Superior temporal gyrus (tissue), 1 donor: ENCODE data around the gene MMP17.
"Not testable (repeated sequence)": the region's sequence is repeated elsewhere in the genome, so short reads cannot be mapped to it uniquely, and the experiment has no call there.

Source experiments
- DNase-seq: peaks from one replicate; pipeline ENCODE4 v3.0.0-alpha.2; 2016; ENCODE audit errors: extremely low spot score

Gene MMP17

DNA sequence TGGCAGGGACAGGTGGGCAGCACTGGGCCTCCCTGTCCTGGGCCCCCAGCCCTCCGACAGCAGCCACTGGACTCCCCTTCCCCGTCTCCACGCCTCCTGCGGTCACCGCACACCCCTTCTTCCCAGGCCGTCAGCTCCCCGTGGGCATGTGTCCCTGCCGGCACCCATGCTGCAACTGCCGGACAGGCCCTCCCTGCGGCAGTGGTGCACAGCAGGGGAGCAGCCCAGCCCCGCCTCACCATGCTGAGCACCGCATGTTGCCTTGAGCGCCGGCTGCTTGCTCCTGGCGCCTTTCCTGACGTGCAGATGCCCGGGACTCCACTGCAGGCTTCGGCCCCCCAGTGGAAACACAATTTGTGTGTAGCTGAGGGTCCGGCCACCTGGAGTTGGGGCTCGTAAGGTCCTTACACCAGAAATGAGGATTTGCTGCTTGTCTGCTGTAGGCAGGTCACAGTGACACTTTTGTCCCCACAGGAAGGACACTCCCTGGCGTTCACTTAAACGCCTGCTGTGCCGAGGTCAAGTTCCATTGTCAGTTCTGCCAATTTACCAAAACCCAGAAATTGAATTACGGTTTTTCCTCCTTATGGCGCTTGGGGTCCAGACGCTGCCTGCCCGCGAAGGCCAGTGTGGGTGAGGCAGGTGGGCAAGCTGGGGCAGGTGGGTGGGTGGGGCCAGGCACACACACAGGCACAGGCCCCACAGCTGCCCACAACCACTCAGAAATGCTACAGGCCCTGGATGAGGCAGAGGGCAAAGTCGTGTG lies 28.2 kb upstream of the MMP17 start:
- no peak for DNase-seq

DNA sequence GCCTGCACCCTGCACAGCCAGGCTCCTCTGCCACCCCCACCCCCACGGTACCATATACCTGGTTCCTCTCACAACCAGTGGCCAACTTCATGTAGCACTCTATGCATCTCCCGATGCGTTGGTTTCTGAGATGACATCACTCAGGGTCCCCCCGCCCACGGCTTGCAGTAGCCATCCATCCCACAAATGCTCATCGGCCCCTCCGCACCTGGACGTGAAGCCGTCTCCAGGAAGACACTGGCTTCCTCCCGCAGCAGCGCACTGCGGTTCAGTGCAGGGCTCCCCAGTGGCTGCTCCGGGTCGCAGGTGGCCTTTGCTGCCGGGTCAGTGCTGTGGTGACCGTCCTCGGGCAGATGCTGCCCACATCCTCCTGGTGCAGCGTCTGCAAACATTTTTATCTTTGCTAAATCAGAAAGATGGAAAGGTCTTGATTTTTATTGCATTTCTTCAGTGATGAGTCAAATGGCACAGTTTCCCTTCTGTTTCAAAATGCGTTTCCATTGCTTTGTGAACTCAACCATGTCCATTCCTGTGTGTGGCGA lies 27.5 kb upstream of the MMP17 start:
- no peak for DNase-seq

DNA sequence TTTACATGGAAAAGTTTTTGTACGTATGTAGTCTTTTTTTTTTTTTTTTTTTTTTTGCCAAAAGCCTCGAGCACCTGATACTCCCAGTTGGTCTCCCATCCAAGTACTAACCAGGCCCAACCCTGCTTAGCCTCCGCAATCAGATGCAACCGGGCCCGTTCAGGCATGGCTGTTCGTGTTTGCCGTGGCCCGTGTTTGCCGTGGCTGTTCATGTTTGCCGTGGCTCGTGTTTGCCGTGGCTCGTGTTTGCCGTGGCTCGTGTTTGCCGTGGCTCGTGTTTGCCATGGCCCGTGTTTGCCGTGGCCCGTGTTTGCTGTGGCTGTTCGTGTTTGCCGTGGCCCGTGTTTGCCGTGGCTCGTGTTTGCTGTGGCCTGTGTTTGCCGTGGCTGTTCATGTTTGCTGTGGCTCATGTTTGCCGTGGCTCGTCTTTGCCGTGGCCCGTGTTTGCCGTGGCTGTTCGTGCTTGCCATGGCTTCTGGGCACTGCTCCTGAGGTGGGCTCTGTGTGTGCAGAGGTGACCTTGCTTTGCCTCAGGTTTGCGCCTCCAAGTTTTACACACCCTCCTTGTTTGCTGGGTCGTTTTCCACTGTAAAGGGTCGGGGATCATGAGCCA lies 26.8 kb upstream of the MMP17 start:
- DNase-seq: no peak

DNA sequence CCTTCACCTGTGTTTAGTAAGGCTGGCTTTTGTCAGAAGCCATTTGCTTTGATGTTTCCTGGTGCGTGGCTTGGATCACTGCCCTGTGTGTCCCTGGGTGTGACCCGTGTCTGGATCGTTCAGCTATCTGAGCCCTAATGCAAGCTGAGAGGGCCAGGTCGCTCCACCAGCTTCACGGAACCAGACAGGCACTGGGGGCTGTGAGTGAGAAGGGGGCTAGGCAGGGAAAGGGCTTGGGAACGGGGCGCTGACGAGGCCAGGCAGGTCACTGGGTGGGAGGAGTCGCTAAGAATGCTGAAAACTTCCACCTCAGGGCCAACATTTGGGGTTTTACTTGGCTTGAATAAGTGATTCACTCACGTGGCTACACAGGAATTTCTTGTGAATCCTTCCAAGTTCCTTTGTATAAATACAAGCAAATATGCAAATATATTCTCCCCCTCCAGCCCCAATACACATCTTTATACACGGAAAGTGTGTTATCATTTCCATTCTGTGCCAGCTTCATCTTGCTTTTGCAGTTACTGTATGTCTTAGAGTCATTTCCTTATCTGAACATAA lies 24.2 kb upstream of the MMP17 start:
- no peak for DNase-seq

DNA sequence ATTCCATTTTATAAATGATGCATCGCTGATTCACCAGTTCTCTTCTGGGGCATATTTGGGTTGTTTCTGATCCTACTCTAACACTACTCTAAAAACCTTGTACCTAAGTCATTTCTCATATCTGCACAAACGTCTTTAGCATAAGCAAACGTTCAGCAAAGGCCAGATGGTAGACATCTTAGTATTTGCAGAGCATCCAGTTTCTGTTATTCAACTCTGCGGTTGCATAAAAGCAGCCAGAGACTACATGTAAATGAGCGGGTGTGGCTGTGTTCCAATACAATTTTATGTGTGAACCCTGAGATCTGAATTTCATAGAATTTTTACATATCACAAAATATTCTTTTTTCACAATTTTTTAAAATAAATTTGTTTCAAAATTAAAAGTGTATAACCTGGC lies 22.8 kb upstream of the MMP17 start:
- DNase-seq: no peak

DNA sequence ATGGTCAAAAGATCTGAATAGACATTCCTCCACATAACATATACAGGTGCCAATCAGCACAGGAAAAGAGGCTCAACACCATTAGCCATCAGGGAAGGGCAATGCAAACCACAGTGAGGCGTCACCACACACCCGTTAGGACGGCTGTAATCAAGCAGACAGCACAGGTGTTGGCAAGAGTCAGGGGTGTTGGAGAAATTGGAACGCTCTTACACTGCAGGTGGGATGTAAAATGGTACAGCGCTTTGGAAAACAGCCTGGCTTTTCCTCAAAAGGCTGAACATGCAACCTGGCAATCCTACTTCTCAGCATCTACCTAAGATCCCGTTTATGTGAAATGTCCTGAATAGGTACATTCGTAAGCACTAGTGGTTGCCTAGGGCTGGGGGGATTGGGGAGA lies 21.5 kb upstream of the MMP17 start:
- no peak for DNase-seq

DNA sequence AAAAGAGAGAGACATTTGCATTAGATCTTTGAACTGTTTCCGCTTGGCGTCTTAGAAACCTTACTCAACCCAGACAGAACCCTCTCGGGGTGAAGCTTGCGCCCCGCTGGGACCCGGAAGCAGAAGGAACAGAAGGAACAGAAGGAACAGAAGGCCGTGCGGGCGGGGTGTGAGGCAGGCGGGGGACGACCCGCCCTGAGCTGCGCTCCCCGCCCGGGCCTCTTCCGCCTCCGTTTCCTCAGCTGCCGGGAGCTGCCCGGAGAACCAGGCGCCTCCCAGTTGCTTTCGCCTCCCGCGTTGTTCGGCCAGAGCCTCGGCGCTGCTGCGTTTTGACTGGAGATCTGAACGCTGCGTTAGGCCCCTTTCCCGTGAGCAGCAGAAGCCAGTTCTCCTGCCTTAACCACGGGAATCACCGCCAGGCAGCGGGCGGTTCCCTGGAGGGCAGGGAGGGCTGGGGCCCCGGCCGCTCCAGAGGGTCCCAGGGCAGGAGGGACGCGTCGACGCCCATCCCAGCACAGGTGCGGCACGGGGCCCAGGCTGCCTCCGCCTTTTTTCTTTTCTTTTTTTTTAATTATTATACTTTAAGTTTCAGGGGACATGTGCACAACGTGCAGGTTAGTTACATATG lies 19.3 kb upstream of the MMP17 start:
- no peak for DNase-seq

DNA sequence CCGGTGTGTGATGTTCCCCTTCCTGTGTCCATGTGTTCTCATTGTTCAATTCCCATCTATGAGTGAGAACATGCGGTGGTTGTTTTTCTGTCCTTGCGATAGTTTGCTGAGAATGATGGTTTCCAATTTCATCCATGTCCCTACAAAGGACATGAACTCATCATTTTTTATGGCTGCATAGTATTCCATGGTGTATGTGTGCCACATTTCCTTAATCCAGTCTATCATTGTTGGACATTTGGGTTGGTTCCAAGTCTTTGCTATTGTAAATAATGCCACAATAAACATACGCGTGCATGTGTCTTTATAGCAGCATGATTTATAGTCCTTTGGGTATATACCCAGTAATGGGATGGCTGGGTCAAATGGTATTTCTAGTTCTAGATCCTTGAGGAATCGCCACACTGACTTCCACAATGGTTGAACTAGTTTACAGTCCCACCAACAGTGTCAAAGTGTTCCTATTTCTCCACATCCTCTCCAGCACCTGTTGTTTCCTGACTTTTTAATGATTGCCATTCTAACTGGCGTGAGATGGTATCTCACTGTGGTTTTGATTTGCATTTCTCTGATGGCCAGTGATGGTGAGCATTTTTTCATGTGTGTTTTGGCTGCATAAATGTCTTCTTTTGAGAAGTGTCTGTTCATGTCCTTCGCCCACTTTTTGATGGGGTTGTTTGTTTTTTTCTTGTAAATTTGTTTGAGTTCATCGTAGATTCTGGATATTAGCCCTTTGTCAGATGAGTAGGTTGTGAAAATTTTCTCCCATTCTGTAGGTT lies 18.5 kb upstream of the MMP17 start:
- DNase-seq: not testable (repeated sequence)

DNA sequence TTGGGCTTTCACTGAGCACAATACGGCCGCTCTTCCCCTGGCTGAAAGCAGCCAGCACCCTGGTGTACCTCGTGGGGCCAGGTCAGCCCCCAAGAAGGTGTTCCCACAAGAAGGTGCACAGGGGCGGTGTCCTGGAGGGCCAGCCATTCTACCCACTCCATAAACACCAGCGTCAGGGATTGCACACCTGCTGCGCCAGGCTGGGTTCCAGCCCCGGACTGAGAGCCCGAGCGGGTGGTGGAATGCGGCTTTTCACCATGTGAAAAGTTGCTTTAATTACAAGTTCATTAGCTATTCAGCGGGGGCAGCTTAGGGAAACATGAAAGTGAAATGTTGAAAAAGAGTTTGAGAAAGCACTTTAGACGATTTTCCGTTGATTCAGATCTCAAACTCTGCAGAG lies 17.5 kb upstream of the MMP17 start:
- DNase-seq: no peak

DNA sequence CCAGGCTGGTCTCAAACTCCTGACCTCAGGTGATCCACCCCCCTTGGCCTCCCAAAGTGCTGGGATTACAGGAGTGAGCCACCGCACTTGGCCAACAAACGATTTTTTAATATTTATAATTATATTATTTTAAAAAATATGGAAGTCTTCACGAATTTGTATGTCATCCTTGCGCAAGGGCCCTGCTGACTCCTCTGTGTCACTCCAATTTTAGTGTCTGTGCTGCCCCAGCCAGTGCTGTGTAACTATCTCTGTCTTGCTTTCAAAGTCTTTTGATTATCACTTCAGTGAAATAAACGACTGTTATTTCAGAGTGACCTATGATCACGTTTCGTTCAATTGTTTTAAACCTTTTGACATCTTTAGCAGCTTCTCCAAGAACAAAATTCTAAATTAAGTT lies 13.1 kb upstream of the MMP17 start:
- no peak for DNase-seq

DNA sequence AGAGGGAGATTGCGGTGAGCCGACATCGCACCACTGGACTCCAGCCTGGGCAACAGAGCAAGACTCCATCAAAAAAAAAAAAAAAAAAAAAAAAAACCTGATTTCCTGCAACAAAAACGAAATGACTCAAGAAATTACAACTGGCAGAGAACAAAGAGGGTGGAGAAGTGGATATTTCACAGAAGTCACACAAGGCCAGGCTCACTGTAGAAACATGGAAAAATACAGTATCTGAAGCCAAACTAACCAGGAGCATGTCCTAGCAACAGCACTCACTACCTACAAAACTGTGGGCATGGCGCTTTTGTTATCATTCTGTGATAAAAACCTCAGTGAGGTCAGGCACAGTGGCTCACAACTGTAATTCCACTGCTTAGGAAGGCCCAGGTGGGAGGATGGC lies 11.7 kb upstream of the MMP17 start:
- DNase-seq: no peak

DNA sequence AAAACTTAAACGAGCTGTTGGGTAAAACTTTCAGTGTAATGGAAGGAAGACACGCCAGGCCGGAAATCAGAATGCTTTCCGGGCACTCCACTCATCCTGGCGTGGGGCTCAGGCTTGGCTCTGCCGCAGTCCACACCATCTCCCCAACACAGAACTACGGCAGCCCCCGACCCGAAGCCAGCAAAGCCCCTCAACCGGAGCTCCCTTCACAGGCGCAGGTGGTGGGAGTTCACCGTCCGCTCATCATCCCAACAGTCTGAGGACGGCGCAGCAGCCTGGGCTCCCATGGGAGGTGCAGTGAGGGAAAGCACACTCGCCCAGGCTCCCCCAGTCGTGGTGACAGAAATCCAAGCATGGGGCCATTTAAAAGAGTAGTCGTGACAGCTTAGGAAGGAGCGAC lies 11.0 kb upstream of the MMP17 start:
- DNase-seq: no peak

DNA sequence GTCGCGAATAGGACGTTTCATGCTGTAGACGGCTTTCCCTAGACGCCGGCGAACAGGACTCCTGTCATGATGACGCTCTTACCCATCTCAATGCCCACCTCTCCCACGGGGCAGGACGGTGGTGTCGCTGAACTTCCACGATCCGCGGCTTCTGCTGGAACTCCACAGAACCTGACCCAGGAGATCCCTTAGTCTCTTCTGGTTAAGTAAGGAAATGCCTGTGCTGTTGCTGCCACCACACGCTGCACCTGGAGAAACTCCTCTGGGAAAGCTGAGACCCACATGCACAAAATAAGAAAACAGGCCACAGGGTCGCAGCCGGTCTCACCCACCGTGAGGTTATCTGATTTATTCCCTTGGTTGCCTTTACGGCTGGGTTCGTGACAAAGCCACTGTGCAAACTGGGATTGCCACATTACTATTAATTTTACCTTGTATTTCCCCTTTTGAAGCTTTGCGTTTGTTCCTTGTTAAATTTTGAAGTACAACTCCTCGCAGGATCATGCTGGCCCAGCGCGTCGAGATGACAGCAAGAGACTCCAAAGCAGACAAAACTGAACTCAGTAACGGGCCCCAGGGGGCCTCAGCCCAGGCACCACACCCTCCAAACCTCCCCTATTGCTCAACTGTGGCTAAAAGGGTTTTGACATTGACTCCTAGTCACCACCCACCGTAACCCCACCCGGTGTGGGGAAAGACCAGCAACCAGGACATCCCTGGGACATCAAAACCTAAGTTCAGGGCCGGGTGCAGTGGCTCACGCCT lies 9.2 kb upstream of the MMP17 start:
- DNase-seq: no peak

DNA sequence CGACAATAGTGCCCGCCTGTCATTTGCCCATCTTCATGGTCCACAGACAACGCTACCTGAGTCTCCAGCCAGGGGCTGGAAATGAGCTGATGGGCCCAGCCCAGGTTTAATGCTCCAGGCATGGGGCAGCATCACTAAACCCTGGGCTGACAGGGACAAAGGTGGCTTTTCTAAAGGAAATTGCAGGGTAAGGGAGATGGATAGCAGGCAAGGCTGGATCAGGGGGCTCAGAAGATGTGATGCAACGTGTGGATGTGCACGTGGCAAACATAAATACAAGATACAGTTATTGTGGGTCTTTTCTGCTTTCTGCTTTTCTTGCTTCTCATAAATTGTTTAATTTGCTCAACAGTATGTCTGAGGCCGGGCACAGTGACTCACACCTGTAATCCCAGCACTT lies 3.7 kb upstream of the MMP17 start:
- DNase-seq: no peak

DNA sequence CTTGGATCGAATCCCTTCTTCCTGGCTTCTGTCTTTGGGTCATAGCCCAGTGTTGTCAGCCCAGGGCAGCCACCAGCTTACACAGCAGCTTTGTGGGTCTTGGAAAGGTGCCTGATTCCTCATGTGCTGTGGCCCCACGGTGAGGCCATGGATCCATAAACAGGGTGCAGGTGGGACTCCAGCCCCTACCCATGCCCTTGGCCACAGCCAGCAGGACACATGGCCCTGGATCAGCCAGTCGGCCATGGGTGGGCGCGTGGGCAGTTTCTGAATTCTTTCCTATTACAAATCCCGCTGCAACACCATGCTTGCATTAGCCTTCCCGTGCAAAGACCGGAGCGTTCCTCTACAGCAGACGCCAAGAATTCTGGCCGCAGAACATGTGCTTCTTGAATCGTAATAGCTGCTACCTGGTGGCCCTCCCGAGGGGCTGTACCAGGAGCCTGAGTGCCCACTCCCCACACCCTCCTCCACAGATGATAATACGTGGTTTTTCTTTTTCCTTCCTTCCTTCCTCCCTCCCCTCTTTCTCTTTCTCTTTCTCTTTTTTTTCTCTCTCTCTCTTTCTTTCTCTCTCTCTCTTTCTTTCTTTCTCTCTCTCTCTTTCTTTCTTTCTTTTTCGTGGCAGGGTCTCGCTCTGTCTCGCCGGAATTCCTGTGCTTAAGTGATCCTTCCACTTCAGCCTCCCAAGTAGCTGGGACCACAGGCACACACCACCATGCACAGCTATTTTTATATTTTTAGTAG lies 2.9 kb upstream of the MMP17 start:
- peak; percentile 30 for DNase-seq

DNA sequence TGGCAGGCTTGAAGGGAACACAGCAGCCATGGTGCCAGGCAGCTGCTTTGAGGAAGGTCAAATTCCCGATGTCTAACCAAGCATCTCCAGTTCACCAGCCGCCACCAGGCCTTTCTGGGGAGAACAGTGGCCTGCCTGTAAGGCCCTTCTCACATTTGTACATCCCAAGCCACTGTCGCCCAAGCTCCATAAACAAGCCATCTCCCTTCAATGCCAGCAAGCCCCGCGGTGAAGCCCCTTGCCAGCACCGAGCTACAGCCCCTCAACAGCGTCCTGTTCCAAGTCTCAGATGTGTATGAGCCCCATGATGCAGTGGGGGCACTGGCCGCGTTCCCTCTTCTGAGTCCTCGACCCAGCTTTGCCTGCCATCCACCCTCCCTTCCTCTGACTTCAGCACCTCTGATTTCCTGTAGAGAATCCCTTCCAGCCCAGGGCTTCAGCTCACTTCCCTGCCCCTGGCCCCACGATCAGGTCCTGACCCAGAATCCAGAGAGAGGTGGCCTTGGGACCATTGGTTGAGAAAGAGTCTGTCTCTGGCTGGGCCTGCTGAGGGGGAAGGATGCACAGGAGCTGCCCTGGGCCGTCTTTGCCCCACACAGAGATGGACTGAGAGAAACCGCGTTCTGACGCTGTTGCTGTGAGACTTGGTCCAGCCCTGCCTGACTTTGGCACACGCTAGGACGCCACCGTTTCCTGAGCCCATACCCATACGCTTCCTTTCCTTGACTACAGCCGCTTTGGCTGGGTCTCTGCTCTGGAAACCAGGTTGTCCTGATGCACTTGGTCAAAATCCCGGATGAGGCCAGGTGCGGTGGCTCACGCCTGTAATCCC lies 1.9 kb upstream of the MMP17 start:
- no peak for DNase-seq

DNA sequence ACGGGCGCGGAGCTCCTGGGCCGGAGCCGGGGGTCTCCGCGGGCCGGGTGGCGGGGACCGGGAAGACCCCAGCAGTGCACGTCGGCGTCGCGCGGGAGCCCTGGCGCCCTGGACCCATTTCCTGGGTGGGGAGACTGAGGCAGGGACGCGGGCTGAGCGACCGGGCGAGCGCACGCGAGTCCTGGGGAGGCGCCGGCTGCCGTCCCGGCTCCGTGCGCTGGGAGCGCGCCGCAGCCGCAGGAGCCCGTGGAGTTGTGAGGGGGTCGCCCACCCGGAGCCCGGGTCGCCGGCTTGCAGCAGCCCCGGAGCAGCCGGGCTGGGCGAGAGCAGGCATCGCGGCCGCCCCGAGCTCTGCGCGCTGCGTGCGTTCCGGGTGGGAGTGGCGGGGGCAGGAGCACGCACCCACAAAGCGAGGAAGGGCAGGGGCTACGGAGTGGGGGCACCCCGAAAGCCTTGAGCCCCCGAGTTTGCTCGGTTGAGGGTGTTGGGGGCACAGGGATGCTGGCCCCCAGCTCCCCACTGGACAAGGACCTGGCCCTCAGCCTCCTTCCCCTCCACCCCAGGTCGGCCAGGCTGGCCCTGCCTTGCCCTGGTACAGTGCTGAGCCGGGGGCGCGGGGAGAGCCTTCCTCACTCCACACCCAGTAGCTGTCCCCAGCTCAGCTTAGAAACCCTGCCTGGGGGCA lies 620 bp downstream of the MMP17 start:
- no peak for DNase-seq

DNA sequence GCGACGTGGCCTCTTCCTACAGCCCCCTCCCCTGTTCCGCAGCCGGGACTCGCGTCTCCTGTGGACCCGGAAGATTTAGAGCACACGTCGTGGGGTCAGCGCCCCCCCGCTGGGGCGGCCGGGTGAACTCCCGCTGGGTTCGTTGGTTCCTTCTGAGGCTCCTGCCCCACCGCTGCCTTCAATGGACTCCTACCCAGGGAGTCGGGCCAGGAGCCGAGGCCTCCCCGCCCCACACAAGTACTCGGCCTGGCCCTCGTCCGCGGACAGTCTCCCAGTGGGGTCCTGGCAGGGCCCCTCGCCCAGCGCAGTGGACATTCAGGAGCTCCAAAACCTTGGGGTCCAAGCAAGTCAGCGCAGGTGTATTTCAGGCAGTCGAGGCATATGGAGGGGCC lies 1.2 kb downstream of the MMP17 start:
- no peak for DNase-seq

DNA sequence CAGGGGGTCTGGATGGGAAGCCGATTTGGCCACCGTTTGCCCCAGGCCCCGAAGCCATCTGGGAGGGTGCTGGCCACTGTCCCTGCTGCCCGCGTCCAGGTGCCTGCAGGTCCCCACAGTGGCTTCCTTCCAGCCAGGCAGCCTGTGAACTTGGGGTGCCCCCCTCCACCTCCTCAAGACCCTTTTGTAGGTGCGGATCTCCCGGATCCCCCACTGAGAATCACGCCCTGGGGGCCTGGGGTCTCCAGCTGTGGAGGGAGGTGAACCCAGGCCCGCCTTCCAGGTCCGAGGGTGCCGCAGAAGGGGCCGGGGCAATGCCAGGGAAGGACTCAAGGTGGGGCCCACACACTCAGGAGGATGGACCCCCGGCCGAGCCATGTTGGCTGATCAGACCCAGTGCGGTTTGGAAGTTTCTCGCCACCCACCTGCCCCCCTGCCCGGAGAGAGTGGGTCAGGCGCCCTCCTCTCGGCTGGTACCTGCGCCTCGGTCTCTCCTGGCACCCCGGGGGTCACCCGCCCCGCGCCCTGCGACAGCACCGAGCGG lies 1.7 kb downstream of the MMP17 start:
- DNase-seq: no peak
